ENCODE measurements around the gene APBA1.

The APBA1 gene

GRCh38 chr9:69657269-69657668, 14.9 kb downstream of the APBA1 start:
- DNase-seq (ENCODE audit: low read depth, low spot score) = no peak

- DNase-seq (ENCODE audit: low read depth, low spot score) = no peak
These were observed 17.1 kb downstream of the APBA1 start for GRCh38 chr9:69655065-69655464.

DNA sequence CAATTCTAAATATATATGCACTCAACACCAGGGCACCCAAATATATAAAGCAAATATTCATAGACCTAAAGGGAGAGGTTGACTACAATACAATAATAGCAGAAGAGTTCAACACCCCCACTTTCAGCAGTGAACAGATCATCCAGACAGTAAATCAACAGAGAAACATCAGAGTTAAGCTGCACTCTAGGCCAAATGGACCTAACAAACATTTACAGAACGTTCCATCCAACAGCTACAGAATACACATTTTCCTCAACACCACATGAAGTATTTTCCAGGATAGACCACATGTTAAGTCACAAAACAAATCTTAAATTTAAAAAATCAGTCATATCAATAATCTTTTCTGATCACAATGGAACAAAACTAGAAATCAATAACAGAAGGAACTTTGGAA, 18.9 kb downstream of the APBA1 start:
- no peak for DNase-seq (ENCODE audit: low read depth, low spot score)

GRCh38 chr9:69649566-69650250, 22.5 kb downstream of the APBA1 start:
- DNase-seq (ENCODE audit: low read depth, low spot score) = no peak

DNA sequence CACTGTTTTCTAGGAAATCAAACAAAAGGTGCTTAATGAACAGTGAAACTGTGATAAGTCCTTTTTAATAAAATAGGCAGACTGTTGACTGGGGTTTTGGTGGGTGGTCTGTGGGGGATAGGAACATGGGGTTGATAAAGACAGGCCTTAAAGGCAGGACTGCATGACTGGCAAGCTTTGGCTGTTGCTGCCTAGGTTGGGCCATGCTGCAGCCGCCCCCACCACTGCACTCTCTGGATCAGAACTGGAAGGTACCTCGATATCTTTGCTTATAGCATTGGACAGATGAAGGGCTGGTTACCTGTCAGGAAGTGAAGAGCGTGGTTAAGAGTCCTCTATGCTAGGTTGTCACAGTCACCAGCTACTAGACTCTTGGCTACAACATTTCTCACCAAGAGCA, 24.4 kb downstream of the APBA1 start:
- DNase-seq (ENCODE audit: low read depth, low spot score) = no peak

DNA sequence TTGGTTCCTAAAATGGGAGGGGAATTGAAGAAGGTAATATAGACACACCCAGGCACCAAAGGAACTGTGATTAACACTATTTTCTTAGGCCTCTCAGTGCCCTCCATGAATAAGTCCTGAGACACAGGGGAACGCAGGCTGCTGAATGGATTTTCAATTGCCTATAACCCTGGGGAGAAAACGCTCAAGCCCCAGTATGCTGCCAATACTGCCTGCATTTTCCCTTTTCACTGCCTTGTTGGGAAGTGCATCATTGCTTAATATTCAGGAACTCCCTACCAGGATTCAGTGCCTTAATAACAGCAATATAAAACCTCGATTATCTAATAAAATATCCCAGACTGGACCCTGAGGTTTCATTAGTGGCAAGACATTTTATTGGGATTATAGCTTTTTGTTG, 25.4 kb downstream of the APBA1 start:
- no peak for DNase-seq (ENCODE audit: low read depth, low spot score)

- no peak for DNase-seq (ENCODE audit: low read depth, low spot score)
These were observed 26.7 kb downstream of the APBA1 start for GRCh38 chr9:69645488-69645887.

GRCh38 chr9:69643098-69643497, 29.1 kb downstream of the APBA1 start:
- DNase-seq (ENCODE audit: low read depth, low spot score) = no peak

GRCh38 chr9:69637817-69638200, 34.4 kb downstream of the APBA1 start:
- DNase-seq (ENCODE audit: low read depth, low spot score) = no peak

DNA sequence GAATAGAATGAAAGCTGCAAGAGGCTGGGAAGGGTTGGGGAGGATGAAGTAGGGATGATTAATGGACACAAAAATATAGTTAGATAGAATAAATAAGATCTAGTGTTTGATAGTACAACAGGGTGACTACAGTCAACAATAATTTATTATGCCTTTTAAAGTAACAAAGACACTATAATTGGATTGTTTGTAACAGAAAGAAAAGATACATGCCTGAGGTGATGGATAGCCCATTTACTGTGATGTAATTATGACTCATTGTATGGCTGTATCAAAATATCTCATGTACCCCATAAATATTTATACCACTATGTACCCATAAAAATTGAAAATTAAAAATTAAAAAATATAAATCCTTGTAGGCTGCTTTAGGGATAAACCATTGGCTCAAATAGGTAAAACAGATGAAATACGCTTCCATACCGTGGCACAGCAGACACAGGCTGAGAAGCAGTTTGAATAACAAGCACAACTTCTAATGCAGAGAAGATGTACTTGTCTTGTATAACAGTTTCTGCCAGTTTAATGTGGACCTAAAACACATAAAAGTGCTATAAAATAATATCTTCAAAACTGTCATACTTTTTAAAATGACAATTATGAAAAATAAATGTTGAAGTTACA, 34.9 kb downstream of the APBA1 start:
- DNase-seq (ENCODE audit: low read depth, low spot score) = no peak

GRCh38 chr9:69633716-69634115, 38.5 kb downstream of the APBA1 start:
- no peak for DNase-seq (ENCODE audit: low read depth, low spot score)

DNA sequence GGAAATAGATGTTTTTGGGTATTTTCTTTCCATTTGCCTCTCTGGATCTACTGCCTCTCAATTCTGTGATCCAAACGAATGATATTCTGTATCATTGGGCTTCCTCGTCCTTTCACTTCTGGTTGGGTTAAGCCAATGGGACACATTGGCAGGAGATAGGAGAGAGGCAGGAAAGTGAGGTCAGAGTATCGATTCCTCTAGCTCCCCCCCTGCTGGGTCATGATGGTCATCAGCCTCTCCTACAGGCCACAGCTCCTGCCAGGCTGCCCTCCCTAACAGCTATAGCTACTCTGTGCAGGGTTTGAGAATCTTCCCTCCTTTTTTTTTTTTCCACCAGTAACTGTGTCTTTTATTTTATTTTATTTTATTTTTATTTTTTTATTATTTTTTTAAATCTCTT, 39.4 kb downstream of the APBA1 start:
- no peak for DNase-seq (ENCODE audit: low read depth, low spot score)

- no peak for DNase-seq (ENCODE audit: low read depth, low spot score)
These were observed 44.9 kb downstream of the APBA1 start for GRCh38 chr9:69627281-69627680.

DNA sequence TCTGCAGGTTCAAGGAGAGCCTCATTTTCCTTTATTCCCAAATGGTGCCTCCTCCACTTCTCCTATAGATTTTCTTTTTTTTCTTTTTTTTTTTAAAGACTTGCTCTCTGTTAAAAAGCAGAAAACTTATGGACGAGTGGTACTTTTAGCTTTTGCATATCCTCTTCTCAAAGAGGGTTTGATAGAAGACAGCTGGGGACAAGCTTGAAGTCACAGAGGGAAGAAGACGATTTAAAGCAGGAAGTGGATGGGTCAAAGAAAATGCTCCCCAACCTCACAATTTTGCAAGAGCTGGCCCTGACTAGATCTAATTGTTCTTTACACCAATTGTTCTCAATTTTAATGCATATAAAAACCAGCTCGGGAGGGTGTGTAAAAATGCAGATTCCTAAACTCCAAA, 48.9 kb downstream of the APBA1 start:
- no peak for DNase-seq (ENCODE audit: low read depth, low spot score)

DNA sequence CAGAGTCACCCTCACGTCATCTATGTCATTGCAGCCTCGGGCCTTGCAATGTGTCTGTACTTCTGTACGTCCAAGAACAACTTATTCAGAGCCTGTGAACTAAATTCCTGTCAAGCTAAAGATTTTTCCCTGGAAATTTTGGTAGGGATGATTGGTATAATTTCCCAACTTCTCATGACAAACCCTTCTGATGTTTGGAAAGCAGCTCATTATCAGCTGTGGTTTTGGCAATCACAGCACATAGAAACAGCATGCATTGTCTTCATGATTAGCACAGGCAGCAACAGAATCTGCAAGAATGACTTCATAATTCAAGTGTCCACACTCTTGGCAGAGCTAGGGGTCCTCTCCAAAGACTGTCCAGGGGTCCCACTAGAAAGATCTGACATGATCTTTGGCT, 49.5 kb downstream of the APBA1 start:
- no peak for DNase-seq (ENCODE audit: low read depth, low spot score)

GRCh38 chr9:69621730-69622460, 50.3 kb downstream of the APBA1 start:
- DNase-seq (ENCODE audit: low read depth, low spot score) = no peak

- DNase-seq (ENCODE audit: low read depth, low spot score) = no peak
These were observed 51.4 kb downstream of the APBA1 start for GRCh38 chr9:69620731-69621130.

GRCh38 chr9:69619233-69619632, 52.9 kb downstream of the APBA1 start:
- DNase-seq (ENCODE audit: low read depth, low spot score) = no peak

DNA sequence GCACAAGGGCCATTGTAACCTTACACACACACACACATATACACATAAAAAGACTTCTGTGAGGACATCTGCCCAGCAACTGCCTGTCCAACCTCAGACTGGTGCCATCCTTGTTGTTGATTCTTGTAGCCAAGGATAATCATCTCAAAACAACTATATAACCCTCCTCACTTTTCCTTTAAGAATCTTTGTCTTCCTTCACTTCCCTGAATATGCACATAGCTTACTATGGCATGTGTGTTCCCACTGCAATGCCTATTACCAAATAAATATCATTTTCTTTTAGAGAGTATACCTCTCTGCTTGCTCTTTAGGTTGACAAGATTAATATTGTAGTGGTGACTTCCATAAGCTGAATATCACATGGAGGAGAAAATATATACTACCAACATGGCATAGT, 55.2 kb downstream of the APBA1 start:
- no peak for DNase-seq (ENCODE audit: low read depth, low spot score)

DNA sequence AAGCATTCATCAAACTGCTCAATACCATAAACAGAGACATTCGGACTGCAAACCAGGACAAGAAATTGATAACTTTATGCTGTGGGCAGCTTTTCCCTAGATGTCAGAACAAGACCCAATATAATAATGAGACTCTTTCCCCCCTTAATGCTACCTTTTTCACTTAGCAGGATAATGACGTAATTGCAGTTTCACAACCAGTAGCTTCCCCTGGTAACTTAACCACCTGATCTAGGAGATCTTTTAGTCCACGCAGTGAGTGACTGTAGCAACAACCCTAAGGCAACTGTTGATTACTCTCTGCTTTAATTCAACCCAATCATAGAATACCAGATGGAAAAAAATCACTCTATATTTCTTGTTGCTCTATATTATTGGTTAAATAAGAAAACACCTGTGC, 56.3 kb downstream of the APBA1 start:
- DNase-seq (ENCODE audit: low read depth, low spot score) = no peak

- peak; percentile 1 for DNase-seq (ENCODE audit: low read depth, low spot score)
These were observed 61.0 kb downstream of the APBA1 start for GRCh38 chr9:69611221-69611620.

GRCh38 chr9:69609156-69609555, 63.0 kb downstream of the APBA1 start:
- DNase-seq (ENCODE audit: low read depth, low spot score) = no peak

- DNase-seq (ENCODE audit: low read depth, low spot score) = no peak
These were observed 66.1 kb downstream of the APBA1 start for GRCh38 chr9:69606089-69606488.
